ENCODE measurements around the gene VCP.

Gene VCP

DNA sequence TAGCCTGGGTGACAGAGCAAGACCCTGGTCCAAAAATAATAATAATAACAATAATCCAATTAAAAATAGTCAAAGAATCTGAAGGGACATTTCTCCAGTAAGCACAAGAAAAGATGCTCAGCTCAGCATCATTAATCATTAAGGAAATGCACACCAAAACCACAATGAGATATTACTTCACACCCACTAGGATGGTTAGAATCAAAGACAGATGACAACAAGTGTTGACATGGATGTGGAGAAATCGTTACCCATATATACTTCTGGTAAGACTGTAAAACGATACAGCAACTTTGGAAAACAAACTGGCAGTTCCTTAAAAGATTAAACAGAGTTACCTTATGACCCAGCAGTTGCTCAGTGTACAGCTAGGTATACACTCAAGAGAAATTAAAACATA is 12.7 kb upstream of the VCP start:
- no peak for DNase-seq (ENCODE audit: low read depth)
- no peak for TF ChIP-seq CTCF (IDR thresholded peaks at IDR 0.05; ENCODE audit: low read depth, low read length, missing control alignments)
- H3K4me3 ChIP-seq (ENCODE audit: low read depth, low read length): no peak overlapping the region

GRCh38 chr9:35079426-35080341 is 7.3 kb upstream of the VCP start, which contains the start of gene FANCG:
Gene FANCG, minus strand, starts transcription at chr9:35079942. Its CDS starts 418 bp downstream, at chr9:35079524.
- no peak for TF ChIP-seq CTCF (IDR thresholded peaks at IDR 0.05; ENCODE audit: low read depth, low read length, missing control alignments)
- peak within 1 kb of the TSS; percentile 84 for H3K4me3 ChIP-seq (ENCODE audit: low read depth, low read length)
- peak; percentile 81 for DNase-seq (ENCODE audit: low read depth)

DNA sequence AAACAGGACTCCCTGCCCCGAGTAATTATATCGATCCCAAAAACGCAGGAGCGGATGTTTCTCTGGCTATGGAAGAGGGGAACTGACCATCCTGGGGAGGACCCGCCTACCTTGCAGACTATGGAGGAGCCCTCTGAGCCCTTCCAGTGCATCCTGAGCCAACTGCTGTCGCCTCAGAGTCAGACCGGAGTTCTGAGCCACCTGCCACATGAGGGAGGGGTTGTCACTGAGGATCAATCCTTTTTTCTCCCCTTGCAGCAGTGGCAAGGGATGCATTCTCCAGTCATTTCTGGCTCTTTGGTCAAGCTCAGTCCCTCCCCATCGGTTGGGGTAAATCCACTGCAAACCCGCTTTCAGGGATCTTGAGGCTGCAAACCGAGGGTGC is 6.6 kb upstream of the VCP start:
- no peak for DNase-seq (ENCODE audit: low read depth)
- no peak for TF ChIP-seq CTCF (IDR thresholded peaks at IDR 0.05; ENCODE audit: low read depth, low read length, missing control alignments)
- peak overlapping the region; percentile 84 for H3K4me3 ChIP-seq (ENCODE audit: low read depth, low read length)

GRCh38 chr9:35078066-35078465 is 5.6 kb upstream of the VCP start:
- no peak for DNase-seq (ENCODE audit: low read depth)
- peak overlapping the region; percentile 84 for H3K4me3 ChIP-seq (ENCODE audit: low read depth, low read length)
- TF ChIP-seq CTCF (IDR thresholded peaks at IDR 0.05; ENCODE audit: low read depth, low read length, missing control alignments): no peak

- no peak for TF ChIP-seq CTCF (IDR thresholded peaks at IDR 0.05; ENCODE audit: low read depth, low read length, missing control alignments)
- DNase-seq (ENCODE audit: low read depth): no peak
- no peak overlapping the region for H3K4me3 ChIP-seq (ENCODE audit: low read depth, low read length)
Observed at GRCh38 chr9:35076848-35077247, 4.4 kb upstream of the VCP start.

- DNase-seq (ENCODE audit: low read depth): no peak
- no peak for TF ChIP-seq CTCF (IDR thresholded peaks at IDR 0.05; ENCODE audit: low read depth, low read length, missing control alignments)
- no peak overlapping the region for H3K4me3 ChIP-seq (ENCODE audit: low read depth, low read length)
Observed at GRCh38 chr9:35075358-35075757, 2.9 kb upstream of the VCP start.

DNA sequence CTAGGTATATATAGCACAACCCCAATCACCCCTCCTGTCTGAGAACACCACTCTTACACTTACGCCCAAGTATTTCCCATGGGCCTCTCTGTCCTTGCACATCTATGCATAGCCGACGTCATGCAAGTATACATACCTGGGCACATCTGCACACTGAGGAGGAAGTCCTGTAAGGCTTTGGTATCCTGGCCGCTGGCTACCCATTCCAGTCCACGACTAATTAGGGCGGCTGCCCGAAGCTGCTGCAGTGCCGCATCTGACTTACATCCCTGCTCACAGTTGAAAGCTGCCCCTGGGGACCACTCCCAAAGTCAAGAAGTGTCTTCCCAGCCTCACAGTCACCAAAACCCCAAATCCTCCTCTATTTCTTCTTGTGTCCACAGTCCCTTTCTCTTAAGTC is 2.4 kb upstream of the VCP start:
- no peak overlapping the region for H3K4me3 ChIP-seq (ENCODE audit: low read depth, low read length)

More for the DNA sequence above, 2.4 kb upstream of the VCP start:
- TF ChIP-seq CTCF (IDR thresholded peaks at IDR 0.05; ENCODE audit: low read depth, low read length, missing control alignments): no peak
- no peak for DNase-seq (ENCODE audit: low read depth)
